HTR-8/SVneo (cell line): Measurements from ENCODE around the gene TMEM184A.
"Not testable (repeated sequence)": the region's sequence is repeated elsewhere in the genome, so short reads cannot be mapped to it uniquely, and the experiment has no call there.

Experiments
- DNase-seq: peaks from one replicate; pipeline ENCODE4 v3.0.0; 2011; ENCODE audit warnings: low spot score, mixed read lengths; ENCODE audit not compliant: insufficient read length
- FAIRE-seq: peaks from 2 replicates; lab custom pipeline; 2011; peaks lifted over from hg19 to GRCh38; lab: Jason Lieb, UNC

Gene TMEM184A

GRCh38 chr7:1532456-1533254 is 23.4 kb downstream of the TMEM184A start:
- FAIRE-seq, result peak; percentile 94
- DNase-seq, result peak; percentile 83

GRCh38 chr7:1531979-1532455 is 24.0 kb downstream of the TMEM184A start:
- FAIRE-seq (no peak), DNase-seq (no peak)

- FAIRE-seq, result no peak
- no peak for DNase-seq
These were observed 24.6 kb downstream of the TMEM184A start for GRCh38 chr7:1531263-1531978.

GRCh38 chr7:1530946-1531262 is 25.1 kb downstream of the TMEM184A start:
- FAIRE-seq (no peak), DNase-seq (no peak)

GRCh38 chr7:1529383-1530116 is 26.5 kb downstream of the TMEM184A start:
- DNase-seq (no peak), FAIRE-seq (no peak)

GRCh38 chr7:1526271-1526754 is 29.7 kb downstream of the TMEM184A start:
- FAIRE-seq (no peak), DNase-seq (no peak)

- no peak for FAIRE-seq
- DNase-seq, result no peak
These were observed 30.6 kb downstream of the TMEM184A start for GRCh38 chr7:1525409-1525808.

- FAIRE-seq (no peak), DNase-seq (no peak)
These were observed 32.2 kb downstream of the TMEM184A start for GRCh38 chr7:1523844-1524243.

GRCh38 chr7:1523208-1523607 is 32.8 kb downstream of the TMEM184A start:
- no peak for DNase-seq
- no peak for FAIRE-seq

GRCh38 chr7:1521456-1521855 is 34.5 kb downstream of the TMEM184A start:
- DNase-seq (no peak), FAIRE-seq (no peak)

GRCh38 chr7:1520539-1521234 is 35.3 kb downstream of the TMEM184A start:
- FAIRE-seq (peak; percentile 94), DNase-seq (peak; percentile 85)

GRCh38 chr7:1519322-1519922 is 36.6 kb downstream of the TMEM184A start:
- not testable (repeated sequence) for DNase-seq, FAIRE-seq

GRCh38 chr7:1516586-1517251 is 39.3 kb downstream of the TMEM184A start:
- no peak for FAIRE-seq
- no peak for DNase-seq

GRCh38 chr7:1515509-1515967 is 40.5 kb downstream of the TMEM184A start:
- DNase-seq, FAIRE-seq: not testable (repeated sequence)

- FAIRE-seq (no peak), DNase-seq (no peak)
These were observed 41.0 kb downstream of the TMEM184A start for GRCh38 chr7:1514995-1515401.

GRCh38 chr7:1514407-1514806 is 41.6 kb downstream of the TMEM184A start:
- no peak for FAIRE-seq

GRCh38 chr7:1513657-1514095 is 42.3 kb downstream of the TMEM184A start:
- no peak for DNase-seq
- FAIRE-seq, result no peak

More at GRCh38 chr7:1514407-1514806, 41.6 kb downstream of the TMEM184A start:
- DNase-seq, result no peak

GRCh38 chr7:1512781-1513656 is 43.0 kb downstream of the TMEM184A start:
- peak; percentile 96 for DNase-seq
- FAIRE-seq, result peak; percentile 98
